Neural cell (in vitro differentiated cells): Measurements from ENCODE around the gene OGFOD3. TPM values are rescaled to one million over a fixed set of nuclear protein-coding genes. Genes with fewer than 3 reads are reported as not detected.
"Not testable (repeated sequence)": the region's sequence is repeated elsewhere in the genome, so short reads cannot be mapped to it uniquely, and the experiment has no call there.

Experiments
- H2AFZ ChIP-seq: fragments of 200-600, 300-800 bp; sonication (generic), shearing (Covaris generic); 2 replicates; pipeline ENCODE4 v1.6.0; 2014; ENCODE audit warnings: low read depth, mild to moderate bottlenecking, antibody characterized with exemption, low read length, moderate library complexity
- H3F3A ChIP-seq: fragments of 200-600 bp; shearing (Covaris generic); 2 replicates; pipeline ENCODE4 v1.6.1; 2016; ENCODE audit warnings: mild to moderate bottlenecking, moderate library complexity, mixed read lengths, antibody characterized with exemption, low read length; ENCODE audit not compliant: insufficient read depth, poor library complexity, severe bottlenecking
- H3K27ac ChIP-seq: fragments of 200-600, 300-800 bp; sonication (generic), shearing (Covaris generic); 2 replicates; pipeline ENCODE4 v1.5.1; 2014; ENCODE audit warnings: mild to moderate bottlenecking, low read length, moderate library complexity
- H3K27me3 ChIP-seq: fragments of 300-800, 200-600 bp; sonication (generic), shearing (Covaris generic); 2 replicates; pipeline ENCODE4 v1.6.0; 2014; ENCODE audit warnings: mild to moderate bottlenecking, low read depth, low read length, moderate library complexity; ENCODE audit not compliant: insufficient read depth
- H3K36me3 ChIP-seq: fragments of 300-800, 200-600 bp; sonication (generic), shearing (Covaris generic); 2 replicates; pipeline ENCODE4 v1.5.1; 2014; ENCODE audit warnings: mild to moderate bottlenecking, antibody characterized with exemption, low read length, moderate library complexity; ENCODE audit not compliant: insufficient read depth
- H3K4me2 ChIP-seq: fragments of 300-800, 200-600 bp; sonication (generic), shearing (Covaris generic); 2 replicates; pipeline ENCODE4 v1.6.0; 2014; ENCODE audit warnings: mild to moderate bottlenecking, low read length
- H3K4me3 ChIP-seq: fragments of 300-800, 200-600 bp; sonication (generic), shearing (Covaris generic); 2 replicates; pipeline ENCODE4 v1.5.1; 2014; ENCODE audit warnings: mild to moderate bottlenecking, low read length, moderate library complexity
- H3K79me2 ChIP-seq: fragments of 200-600 bp; shearing (Covaris generic); replicated peaks from 2 replicates; pipeline ENCODE4 v1.6.0; 2014; ENCODE audit warnings: mild to moderate bottlenecking, low read length, moderate library complexity; ENCODE audit not compliant: insufficient read depth
- H3K9ac ChIP-seq: fragments of 300-800, 200-600 bp; sonication (generic), shearing (Covaris generic); 2 replicates; pipeline ENCODE4 v1.6.1; 2016; ENCODE audit warnings: mild to moderate bottlenecking, low read length, mixed read lengths
- H3K9me2 ChIP-seq: fragments of 200-600 bp; shearing (Covaris generic); 2 replicates; pipeline ENCODE4 v1.6.1; 2016; ENCODE audit warnings: mild to moderate bottlenecking, low read length, mixed read lengths; ENCODE audit not compliant: insufficient read depth
- H3K9me3 ChIP-seq: fragments of 200-600, 300-800 bp; sonication (generic), shearing (Covaris generic); 2 replicates; pipeline ENCODE4 v1.6.1; 2016; ENCODE audit warnings: mild to moderate bottlenecking, mixed run types, low read length, moderate library complexity, mixed read lengths
- H4K20me1 ChIP-seq: fragments of 200-600 bp; shearing (Covaris generic); 2 replicates; pipeline ENCODE4 v1.6.1; 2016; ENCODE audit warnings: mild to moderate bottlenecking, mixed run types; ENCODE audit not compliant: insufficient read depth
- EP300 ChIP-seq: fragments of 450-650 bp; conservative IDR thresholded peaks from 2 replicates; pipeline ENCODE4 v1.6.1; 2014; ENCODE audit warnings: antibody characterized with exemption, mild to moderate bottlenecking, moderate library complexity; ENCODE audit not compliant: poor library complexity, severe bottlenecking
- EZH2 ChIP-seq: fragments of 200-600, 300-800 bp; shearing (Covaris generic), sonication (generic); IDR thresholded peaks from 2 replicates; pipeline ENCODE4 v1.6.1; 2014; ENCODE audit warnings: antibody characterized with exemption, low read length, borderline replicate concordance, mild to moderate bottlenecking; ENCODE audit not compliant: insufficient read depth, poor library complexity, severe bottlenecking
- MXI1 ChIP-seq: fragments of 450-650 bp; conservative IDR thresholded peaks from 2 replicates; pipeline ENCODE4 v1.6.1; 2014; ENCODE audit warnings: antibody characterized with exemption, mild to moderate bottlenecking; ENCODE audit not compliant: poor library complexity, severe bottlenecking
- POLR2AphosphoS5 ChIP-seq: IDR thresholded peaks from 2 replicates; pipeline ENCODE4 v1.6.1; 2012
- RAD21 ChIP-seq: fragments of 450-650 bp; conservative IDR thresholded peaks from 2 replicates; pipeline ENCODE4 v1.6.1; 2014; ENCODE audit warnings: antibody characterized with exemption, mild to moderate bottlenecking, moderate library complexity
- SMC3 ChIP-seq: fragments of 450-650 bp; conservative IDR thresholded peaks from 2 replicates; pipeline ENCODE4 v1.6.1; 2014; ENCODE audit warnings: antibody characterized with exemption, mild to moderate bottlenecking, moderate library complexity; ENCODE audit not compliant: poor library complexity
- TAF1 ChIP-seq: IDR thresholded peaks from 2 replicates; pipeline ENCODE4 v1.6.1; 2012; ENCODE audit warnings: low read depth
- polyA plus RNA-seq: library from polyadenylated mRNA; depleted of rRNA; stranded (reverse); fragments of >200 nt; gene quantifications from 2 replicates; pipeline ENCODE4 v1.2.3, GENCODE V29; 2014
- TF ChIP-seq, protein P1 (sequence below): IDR thresholded peaks from 2 replicates; pipeline ENCODE4 v1.6.1; 2012; ENCODE audit warnings: borderline replicate concordance
- TF ChIP-seq, protein P2 (sequence below): fragments of 450-650 bp; IDR thresholded peaks from 2 replicates; pipeline ENCODE4 v1.5.1; 2014; ENCODE audit warnings: antibody characterized with exemption, mild to moderate bottlenecking, moderate library complexity; ENCODE audit not compliant: poor library complexity, severe bottlenecking

Gene OGFOD3
- polyA plus RNA-seq, 1 donor from 2014 or later: 22.6 TPM

DNA sequence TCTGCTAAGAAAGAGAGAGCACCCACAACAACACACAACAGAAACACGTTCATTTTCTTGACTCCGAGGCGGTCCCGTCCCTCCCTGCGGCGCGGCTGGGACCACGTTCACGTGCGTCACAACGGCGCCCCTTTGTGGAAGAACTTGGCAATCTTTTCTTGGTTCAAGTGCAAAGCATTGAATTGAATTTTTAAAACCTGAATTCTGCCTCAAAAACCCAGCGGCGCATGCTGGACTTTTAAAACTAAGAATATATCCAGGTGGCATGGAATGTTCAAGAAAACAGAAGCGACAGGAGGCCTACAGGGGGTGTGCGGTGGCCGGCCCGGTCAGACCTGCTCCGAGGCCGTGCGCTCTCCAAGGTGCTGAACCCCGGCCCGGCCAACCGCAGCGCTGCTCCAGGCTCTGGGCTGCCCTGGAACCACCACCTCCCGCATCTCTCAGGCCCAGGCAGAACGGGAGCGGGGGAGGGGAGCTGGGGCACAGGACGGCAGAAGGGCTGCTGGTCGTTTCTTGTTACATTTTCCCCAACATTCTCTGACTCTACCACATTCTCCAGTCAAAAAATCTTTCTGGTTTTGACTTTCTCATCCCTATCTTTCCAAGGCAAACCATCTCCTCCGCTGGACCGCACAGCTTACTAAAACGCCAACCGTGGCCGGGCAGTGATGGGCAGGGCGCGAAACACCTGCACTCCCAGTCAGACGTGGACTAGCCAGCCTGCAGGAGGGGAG, 3.7 kb downstream of the OGFOD3 start:
- H3K36me3 ChIP-seq: no peaks in the 10 kb centered on the region
- no peaks in the 10 kb centered on the region for H3K79me2 ChIP-seq
- no peak overlapping the region for H3K4me2 ChIP-seq
- no peaks in the 10 kb centered on the region for H3K9me2 ChIP-seq
- H3K4me3 ChIP-seq: peak overlapping the region; percentile 25
- no peaks in the 10 kb centered on the region for H4K20me1 ChIP-seq
- H3K27me3 ChIP-seq: no peaks in the 10 kb centered on the region
- no peak overlapping the region for H2AFZ ChIP-seq
- no peak for TF ChIP-seq EZH2
- no peak for TF ChIP-seq MXI1
- TF ChIP-seq RAD21: peak; percentile 88
- peak; percentile 87 for TF ChIP-seq SMC3
- TF ChIP-seq EP300: no peak
- TF ChIP-seq, protein P1, sequence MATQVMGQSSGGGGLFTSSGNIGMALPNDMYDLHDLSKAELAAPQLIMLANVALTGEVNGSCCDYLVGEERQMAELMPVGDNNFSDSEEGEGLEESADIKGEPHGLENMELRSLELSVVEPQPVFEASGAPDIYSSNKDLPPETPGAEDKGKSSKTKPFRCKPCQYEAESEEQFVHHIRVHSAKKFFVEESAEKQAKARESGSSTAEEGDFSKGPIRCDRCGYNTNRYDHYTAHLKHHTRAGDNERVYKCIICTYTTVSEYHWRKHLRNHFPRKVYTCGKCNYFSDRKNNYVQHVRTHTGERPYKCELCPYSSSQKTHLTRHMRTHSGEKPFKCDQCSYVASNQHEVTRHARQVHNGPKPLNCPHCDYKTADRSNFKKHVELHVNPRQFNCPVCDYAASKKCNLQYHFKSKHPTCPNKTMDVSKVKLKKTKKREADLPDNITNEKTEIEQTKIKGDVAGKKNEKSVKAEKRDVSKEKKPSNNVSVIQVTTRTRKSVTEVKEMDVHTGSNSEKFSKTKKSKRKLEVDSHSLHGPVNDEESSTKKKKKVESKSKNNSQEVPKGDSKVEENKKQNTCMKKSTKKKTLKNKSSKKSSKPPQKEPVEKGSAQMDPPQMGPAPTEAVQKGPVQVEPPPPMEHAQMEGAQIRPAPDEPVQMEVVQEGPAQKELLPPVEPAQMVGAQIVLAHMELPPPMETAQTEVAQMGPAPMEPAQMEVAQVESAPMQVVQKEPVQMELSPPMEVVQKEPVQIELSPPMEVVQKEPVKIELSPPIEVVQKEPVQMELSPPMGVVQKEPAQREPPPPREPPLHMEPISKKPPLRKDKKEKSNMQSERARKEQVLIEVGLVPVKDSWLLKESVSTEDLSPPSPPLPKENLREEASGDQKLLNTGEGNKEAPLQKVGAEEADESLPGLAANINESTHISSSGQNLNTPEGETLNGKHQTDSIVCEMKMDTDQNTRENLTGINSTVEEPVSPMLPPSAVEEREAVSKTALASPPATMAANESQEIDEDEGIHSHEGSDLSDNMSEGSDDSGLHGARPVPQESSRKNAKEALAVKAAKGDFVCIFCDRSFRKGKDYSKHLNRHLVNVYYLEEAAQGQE: peak; percentile 72
- no peak for TF ChIP-seq TAF1
- TF ChIP-seq, protein P2, sequence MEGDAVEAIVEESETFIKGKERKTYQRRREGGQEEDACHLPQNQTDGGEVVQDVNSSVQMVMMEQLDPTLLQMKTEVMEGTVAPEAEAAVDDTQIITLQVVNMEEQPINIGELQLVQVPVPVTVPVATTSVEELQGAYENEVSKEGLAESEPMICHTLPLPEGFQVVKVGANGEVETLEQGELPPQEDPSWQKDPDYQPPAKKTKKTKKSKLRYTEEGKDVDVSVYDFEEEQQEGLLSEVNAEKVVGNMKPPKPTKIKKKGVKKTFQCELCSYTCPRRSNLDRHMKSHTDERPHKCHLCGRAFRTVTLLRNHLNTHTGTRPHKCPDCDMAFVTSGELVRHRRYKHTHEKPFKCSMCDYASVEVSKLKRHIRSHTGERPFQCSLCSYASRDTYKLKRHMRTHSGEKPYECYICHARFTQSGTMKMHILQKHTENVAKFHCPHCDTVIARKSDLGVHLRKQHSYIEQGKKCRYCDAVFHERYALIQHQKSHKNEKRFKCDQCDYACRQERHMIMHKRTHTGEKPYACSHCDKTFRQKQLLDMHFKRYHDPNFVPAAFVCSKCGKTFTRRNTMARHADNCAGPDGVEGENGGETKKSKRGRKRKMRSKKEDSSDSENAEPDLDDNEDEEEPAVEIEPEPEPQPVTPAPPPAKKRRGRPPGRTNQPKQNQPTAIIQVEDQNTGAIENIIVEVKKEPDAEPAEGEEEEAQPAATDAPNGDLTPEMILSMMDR: peak; percentile 81
- no peak for TF ChIP-seq POLR2AphosphoS5
- H3K9ac ChIP-seq: no peak overlapping the region
- H3F3A ChIP-seq: no peaks in the 10 kb centered on the region
- H3K27ac ChIP-seq: no peak overlapping the region
- no peaks in the 10 kb centered on the region for H3K9me3 ChIP-seq

DNA sequence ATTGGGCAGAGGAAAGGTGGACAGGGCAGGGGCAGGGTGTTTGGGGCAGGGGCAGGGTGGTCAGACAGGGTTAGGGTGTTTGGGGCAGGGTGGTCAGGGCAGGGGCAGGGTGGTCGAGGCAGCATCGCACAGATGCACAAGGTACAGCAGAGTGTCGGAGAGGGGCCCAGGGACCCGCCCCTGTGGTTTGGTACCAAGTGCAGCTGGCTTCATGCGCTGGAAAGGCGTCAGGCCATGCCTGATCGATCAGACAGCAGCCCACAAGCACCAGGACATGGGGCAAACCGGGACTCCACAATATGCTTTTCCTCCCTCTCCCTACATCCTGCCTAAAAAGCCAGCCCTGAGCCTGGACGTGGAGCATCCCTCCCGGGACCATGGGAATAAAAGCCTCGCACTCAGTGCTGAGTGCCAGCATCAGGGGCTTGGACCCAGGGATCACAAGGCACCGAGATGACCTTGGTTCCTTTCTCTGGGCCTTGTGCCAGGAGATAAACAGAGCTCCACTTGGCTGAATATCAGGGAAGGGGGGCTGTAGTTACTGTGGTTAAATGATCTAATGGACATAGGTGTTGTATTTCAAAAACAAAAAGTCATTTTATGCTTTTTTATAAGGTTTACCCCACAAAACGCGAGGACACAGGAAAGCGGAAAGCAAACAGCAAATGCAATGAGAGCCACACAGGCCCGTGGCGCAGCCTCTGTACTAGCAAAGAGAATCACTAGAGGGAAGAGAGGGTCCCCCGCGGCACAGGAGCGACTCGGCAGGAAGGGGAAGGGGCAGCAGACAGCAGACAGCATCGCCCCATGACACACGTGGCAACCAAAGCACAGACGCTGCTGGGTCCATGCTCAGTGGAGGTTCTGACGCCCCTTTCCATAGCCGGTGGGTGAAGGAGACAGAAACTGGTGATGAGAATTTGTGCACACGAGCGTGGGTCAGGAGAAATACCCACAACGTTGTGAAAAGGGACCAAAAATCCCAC, 5.6 kb downstream of the OGFOD3 start:
- no peak overlapping the region for H3K4me3 ChIP-seq
- no peak overlapping the region for H3K4me2 ChIP-seq
- no peaks in the 10 kb centered on the region for H3K27me3 ChIP-seq
- H3F3A ChIP-seq: no peaks in the 10 kb centered on the region
- no peaks in the 10 kb centered on the region for H3K36me3 ChIP-seq
- H3K9me3 ChIP-seq: no peaks in the 10 kb centered on the region
- H3K79me2 ChIP-seq: no peaks in the 10 kb centered on the region
- no peak overlapping the region for H2AFZ ChIP-seq
- no peaks in the 10 kb centered on the region for H4K20me1 ChIP-seq
- TF ChIP-seq EZH2: no peak
- no peak for TF ChIP-seq POLR2AphosphoS5
- TF ChIP-seq, protein P1: no peak
- no peak for TF ChIP-seq RAD21
- TF ChIP-seq MXI1: no peak
- TF ChIP-seq EP300: no peak
- TF ChIP-seq, protein P2: no peak
- TF ChIP-seq TAF1: no peak
- no peak for TF ChIP-seq SMC3
- H3K27ac ChIP-seq: no peak overlapping the region
- H3K9ac ChIP-seq: no peak overlapping the region
- no peaks in the 10 kb centered on the region for H3K9me2 ChIP-seq

DNA sequence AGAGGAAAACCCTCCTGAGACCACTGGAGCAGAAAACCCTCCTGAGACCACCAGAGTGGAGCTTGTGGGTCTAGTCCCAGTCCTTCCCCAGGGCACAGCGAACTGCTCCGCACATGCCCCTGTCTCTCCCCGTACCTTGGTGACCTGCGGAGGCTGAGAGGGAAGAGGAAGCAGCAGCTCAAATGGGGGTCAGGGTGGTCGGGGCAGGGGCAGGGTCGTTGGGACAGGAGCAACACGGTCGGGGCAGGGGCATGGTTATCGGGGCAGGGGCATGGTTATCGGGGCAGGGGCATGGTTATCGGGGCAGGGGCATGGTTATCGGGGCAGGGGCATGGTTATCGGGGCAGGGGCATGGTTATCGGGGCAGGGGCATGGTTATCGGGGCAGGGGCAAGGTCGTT, 6.3 kb downstream of the OGFOD3 start:
- H4K20me1 ChIP-seq, H3K27ac ChIP-seq, H3K79me2 ChIP-seq, H3K4me3 ChIP-seq, H3K4me2 ChIP-seq, H3K9ac ChIP-seq, H3K36me3 ChIP-seq, H3K27me3 ChIP-seq, H3F3A ChIP-seq, H2AFZ ChIP-seq, H3K9me3 ChIP-seq, H3K9me2 ChIP-seq: not testable (repeated sequence)
